ENCODE data around the gene SERTAD2.

The SERTAD2 gene

GRCh38 chr2:64627860-64628841 lies 25.6 kb downstream of the SERTAD2 start:
- DNase-seq, result no peak

- no peak for DNase-seq
Measured at GRCh38 chr2:64626963-64627760, 26.6 kb downstream of the SERTAD2 start.

DNA sequence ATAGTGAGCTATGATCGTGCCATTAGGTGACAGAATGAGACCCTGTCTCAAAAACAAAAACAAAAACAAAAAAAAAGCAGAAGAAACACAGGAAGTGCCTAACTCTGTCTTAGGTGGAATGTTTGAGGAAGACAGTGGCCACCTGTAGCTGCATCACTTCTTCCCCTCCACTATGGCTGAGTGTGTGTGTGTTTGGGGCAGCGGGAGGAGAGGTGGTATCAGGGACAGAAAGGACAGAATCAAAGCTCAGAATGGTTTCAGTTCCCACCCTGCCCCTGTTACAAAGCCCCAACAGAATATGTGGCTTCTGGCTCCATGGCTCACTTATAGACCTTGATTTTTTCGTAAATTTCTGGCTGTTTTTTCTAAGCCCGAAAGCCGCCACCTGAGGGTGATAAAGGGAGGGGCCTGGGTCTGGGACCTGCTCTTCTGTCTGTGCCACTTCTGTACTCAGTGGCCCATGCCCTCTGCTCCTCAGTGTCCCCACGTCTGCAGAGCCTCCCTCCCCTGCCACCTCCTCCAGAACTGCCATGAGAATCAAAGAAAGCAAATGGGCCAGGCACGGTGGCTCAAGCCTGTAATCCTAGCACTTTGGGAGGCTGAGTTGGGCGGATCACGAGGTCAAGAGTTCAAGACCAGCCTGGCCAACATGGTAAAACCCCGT lies 27.4 kb downstream of the SERTAD2 start:
- no peak for DNase-seq

DNA sequence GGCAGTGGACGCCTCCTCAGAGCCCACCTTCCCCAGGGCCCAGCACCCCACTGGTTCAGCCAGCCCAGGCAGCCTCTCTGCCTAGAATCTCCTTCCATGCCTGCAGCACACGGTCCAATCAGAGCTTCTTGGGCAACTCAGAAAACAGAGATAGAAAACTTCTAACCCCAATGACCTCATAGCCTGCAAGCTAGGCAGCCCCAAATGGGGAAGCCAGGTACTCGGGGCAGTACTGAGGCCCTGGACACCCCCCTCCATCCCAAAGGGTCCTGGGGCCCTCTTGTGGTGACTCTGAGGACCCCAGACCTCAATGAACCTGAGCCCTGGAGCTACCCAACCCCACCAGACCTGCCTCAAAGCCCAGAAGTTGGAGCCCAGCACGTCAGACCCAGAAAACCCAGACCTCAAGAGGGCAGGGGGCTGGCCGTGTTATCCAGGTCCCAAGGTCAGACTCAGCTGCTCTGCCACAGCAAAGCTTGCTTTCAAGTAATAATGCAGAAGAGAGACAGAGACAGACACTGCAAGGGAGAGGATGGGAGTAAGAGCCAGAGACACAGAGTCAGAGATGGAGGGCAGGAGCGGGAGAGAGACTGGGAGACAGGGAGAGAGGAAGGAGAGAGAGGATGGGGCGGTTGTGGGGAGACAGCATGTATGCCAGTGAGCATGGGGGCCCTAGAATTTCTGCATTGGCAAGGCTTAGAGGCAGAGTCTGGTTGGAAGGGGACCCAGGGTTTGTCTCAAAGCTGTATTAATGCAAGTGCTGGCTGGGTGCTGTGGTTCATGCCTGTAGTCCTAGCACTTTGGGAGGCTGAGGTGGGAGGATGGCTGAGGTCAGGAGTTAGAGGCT lies 28.2 kb downstream of the SERTAD2 start:
- DNase-seq, result no peak

DNA sequence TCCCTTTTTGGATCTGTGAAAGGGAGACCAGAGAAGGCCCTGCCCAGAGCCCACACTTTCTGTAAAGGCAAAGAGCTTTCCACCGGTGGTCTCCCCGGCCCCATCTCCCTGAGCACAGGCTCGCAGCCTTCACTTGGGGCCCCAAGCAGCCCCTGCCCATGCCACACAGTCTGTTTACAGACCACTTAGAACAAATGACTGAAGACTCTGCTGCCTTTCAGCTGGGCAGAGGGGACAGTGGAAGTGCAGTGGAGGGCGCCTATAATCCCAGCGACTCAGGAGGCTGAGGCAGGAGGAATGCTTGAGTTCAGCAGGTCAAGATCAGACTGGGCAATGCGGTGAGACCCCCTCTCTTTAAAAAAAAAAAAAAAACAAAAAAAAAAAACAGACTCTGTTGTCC lies 28.9 kb downstream of the SERTAD2 start:
- DNase-seq, result no peak

DNA sequence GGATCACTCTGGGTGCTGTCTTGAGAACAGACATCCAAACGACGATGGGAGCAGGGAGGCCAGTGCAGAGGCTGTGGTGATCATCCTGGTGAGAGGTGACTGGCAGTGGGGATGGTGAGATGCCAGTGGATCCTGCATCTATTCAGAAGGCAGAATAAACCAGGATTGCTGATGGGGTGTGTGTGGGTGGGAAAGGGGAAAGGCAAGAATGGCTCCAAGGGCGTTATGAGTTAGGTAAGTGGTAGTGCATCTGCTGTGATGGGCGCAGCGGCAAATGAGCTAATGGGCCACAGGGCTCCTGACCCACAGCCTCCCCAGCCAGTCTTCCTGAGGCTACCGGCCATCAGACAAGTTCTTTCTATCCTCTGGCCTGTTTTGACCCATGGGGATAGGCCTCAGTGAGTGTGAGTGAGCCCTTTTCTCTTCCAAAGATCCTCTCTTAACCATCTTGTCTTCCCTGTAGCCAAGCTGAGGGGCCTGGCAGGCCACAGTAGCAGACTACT lies 29.6 kb downstream of the SERTAD2 start:
- DNase-seq, result no peak

DNA sequence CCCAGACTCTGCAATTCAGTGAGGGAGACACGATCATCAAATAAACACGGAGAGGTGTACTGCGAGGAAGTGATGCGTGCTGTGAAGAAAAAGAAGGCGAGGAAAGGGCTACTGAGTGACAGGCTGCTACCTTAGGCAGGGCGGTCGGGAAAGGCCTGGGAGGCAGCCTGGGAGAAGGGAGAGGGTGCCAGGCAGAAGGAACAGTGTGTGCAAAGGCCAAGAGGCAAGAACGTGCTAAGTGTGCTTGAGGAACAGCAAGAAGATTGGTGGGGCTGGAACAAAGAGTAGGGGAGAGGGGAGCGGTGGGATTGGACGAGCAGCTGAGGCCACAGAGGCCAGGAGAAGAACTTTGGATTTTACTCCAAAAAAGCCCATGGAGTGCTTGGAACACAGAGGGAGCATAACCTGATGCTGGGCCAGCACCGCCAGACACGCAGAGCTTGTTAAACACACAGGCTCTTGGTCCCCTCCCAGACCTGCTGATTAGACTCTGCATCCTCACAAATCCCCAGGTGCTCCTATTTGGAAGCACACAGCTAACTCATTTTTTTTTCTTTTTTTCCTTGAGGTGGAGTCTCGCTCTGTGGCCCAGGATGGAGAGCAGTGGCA lies 30.4 kb downstream of the SERTAD2 start:
- no peak for DNase-seq

DNA sequence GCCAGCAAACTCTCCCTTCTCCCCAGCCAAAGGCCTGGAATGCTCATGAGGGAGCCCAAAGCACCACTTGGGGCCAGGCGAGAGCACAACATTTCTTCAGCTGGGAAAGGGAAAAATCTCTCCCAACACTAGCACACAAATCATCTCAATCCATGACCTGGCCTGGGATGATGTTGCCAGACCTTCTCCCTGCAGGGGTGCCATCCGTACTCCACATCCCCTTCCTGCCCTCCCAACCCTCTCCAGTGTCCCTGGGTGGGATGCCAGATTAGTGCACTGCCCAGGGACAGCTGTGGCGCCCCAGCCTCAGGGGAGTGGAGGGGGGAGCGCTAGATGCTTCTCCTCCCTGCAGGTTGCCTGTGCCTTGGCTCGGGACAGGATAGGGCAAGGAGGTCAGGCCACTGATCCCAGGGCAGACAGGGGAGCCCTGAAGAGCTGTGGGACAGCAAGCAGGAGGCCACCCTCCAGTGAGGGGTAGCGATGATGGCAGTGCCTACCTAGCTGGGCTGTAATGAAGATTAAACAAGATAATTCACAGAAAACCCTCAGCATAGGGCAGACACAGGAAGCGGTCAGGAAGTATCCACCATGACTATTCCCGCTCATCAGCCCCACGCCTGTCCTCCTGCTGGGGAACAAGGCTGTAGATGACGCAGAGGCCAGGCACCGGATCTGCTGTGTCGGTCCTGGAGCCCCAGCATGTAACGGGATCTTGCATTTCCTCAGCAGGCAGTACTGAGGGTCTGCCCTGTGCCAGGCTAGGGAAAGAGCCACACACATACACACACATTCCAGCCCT lies 31.1 kb downstream of the SERTAD2 start:
- DNase-seq, result no peak

- DNase-seq, result no peak
Measured at GRCh38 chr2:64620661-64621060, 33.1 kb downstream of the SERTAD2 start.

GRCh38 chr2:64617631-64618151 lies 36.0 kb downstream of the SERTAD2 start:
- DNase-seq, result no peak

- no peak for DNase-seq
Measured at GRCh38 chr2:64615844-64616536, 37.7 kb downstream of the SERTAD2 start.

DNA sequence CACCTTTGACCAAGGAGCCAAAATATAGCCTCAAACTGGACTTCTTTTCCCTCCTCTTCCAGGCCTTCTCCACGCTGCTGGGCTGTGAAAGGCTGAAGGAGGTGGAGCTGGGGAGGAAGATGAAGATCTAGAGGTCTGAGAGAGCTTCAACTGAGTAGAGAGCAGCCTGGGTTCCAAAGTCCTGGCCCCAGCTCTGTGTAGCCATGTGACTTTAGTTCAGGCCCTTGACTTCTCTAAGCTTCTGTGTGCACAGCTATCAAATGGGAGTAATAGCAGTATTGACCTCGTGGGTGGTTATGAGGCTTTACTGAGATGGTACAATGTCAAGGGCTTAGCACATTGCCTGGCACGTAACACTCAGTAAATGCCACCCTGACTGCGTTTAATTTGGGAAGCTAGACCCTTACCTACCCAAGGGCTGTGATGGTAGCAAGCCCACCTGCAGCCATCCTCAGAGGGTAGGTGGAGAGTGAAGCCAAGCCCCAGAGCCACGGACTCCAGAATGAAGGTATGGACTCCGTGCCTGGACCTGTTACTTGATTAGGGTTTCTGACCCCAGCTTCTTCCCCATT lies 38.4 kb downstream of the SERTAD2 start:
- DNase-seq, result no peak

DNA sequence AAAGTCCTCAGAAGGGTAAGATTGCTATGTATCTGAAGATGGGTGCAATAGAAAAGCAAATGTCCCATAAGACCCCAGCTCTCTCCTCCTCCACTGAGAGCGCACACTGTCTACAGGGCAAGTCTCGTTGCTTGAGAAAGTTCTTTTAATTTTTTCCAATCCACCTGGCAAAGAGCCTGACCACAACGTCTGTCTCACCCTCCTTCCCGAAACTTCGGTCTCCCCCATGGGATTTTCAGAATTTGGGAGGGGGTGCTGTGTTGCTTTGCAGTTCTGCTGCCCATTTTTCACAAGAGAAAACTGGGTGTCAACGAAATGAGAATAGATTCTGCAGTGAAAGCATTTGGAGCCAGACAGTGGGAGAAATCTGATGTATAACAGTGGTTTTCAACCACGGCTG lies 40.4 kb downstream of the SERTAD2 start:
- DNase-seq, result no peak

DNA sequence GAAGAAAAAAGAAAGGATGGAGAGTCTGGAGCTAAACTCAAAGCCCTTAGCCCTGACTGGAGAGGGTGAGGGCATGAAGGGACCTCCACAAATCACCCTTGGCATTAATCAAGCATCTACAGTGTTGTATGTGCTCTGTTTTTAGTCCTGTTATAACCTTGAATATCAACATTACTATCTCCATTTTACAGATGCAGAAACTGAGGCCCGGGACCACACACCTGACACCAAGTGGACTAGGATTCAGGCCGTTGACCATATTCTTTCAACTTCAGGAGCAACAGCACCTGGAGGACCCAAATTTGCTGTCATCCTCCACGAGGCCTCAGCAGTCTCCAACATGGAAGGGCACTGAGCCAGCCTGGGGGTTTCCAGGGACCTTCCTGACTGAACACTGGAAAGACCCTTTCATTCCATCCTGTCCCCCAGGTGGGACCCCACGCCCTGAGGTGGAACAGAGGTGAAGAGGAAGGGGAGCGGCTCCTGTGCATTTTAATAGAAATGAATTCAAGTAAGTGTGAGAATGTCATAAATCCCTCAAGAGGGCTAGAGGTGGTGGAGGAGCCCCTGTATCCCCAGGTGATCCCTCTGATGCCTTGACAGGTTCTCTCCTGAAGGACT lies 41.0 kb downstream of the SERTAD2 start:
- no peak for DNase-seq

DNA sequence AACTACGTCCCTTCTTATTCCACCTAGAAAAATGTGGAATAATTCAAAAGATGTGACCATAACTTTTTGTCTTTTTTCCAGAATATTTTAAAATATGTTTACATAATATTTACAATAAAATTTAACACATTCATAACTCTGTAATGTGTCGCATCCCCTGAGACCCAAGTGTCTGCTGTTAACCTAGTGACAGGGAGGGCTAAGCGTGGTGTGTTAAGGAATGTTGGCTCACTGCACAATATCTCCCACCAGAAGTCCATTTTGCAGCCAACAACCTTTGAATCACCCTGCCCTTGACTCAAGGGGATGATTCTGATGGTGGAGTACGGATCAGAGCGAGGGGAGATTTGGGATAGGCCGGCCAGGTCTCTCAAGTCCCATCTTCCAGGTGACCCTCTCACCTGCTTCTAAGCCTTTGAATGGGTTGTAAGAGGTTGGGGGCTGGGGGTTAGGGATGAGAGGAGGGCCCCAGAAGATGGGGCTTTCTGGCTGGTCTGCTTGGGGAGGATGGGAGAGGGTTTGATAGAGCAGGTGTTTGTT lies 43.3 kb downstream of the SERTAD2 start:
- DNase-seq, result no peak

DNA sequence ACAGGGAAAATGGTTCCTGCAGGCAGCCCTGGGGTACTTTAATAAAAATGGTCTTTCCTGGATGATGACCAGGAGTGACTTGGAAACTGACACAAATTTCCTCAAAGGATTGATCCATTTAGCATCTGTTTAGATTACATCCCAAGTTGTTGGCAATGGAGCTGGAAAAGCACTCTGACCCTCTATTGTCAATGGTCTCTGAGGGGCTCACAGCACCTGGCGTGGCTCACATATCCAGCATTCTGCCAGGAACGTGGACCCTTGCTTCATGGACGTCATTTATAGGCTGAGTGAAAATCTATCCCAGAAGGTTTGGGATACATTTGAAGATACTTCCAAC lies 43.8 kb downstream of the SERTAD2 start:
- DNase-seq, result no peak

DNA sequence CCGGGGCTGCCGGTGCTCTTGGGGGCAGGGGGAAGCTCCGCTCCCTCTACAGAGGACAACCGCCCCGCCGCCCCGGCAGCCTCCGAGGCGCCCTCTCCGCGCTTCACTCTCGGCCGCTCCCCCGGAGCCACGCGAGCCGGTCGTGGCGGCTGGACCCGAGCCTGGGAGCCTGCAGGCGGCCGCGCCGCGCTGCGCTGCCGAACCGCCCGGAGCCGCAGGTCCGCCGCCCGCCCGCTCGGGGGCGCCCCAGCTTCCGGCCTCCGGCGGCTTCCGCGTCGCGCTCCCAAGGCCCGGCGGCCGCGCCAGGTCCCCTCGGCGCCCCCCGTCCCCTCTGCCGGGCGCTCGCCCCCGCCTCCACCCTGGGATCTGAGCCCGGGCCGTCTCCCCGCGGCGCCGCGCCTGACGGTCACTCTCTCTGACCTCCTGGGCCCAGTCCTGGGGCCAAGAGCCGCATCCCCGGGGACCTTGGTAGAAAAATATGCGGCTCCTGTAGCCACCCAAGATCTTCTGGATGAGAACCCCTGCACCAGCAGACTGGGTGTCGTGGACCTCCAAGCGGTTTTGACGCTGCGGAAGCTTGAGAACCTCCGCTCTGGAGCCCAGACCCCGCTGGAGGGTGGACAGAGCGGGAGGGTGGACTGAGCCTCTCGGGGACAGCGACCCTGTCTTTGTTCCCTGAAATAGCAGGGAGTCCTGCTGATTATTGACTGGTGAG lies 44.3 kb downstream of the SERTAD2 start:
- DNase-seq, result no peak

- DNase-seq, result no peak
Measured at GRCh38 chr2:64608867-64609226, 44.9 kb downstream of the SERTAD2 start.
